Loucy (cell line): ENCODE measurements around the gene CRTC1.

Source experiments
- H2AFZ ChIP-seq: fragments of 200-600 bp; sonication (generic); 2 replicates; pipeline ENCODE4 v1.6.0; 2016; ENCODE audit warnings: antibody characterized with exemption, mild to moderate bottlenecking, low read length, moderate library complexity
- H3F3A ChIP-seq: fragments of 200-600 bp; 2 replicates; pipeline ENCODE4 v1.6.0; 2016; ENCODE audit warnings: antibody characterized with exemption, low read depth, mild to moderate bottlenecking
- H3K27me3 ChIP-seq: fragments of 200-600 bp; sonication (generic); 2 replicates; pipeline ENCODE4 v1.6.1; 2014; ENCODE audit warnings: low read length, mild to moderate bottlenecking; ENCODE audit not compliant: insufficient read depth, poor library complexity, severe bottlenecking
- H3K36me3 ChIP-seq: fragments of 200-600 bp; sonication (generic); 2 replicates; pipeline ENCODE4 v1.6.1; 2016; ENCODE audit warnings: low read length; ENCODE audit not compliant: insufficient read depth
- H3K4me1 ChIP-seq: fragments of 200-600 bp; sonication (generic); 2 replicates; pipeline ENCODE4 v1.5.1; 2014; ENCODE audit warnings: low read length, mild to moderate bottlenecking; ENCODE audit not compliant: insufficient read depth, poor library complexity, severe bottlenecking
- H3K4me2 ChIP-seq: fragments of 200-600 bp; sonication (generic); 2 replicates; pipeline ENCODE4 v1.6.0; 2014; ENCODE audit warnings: antibody characterized with exemption, low read length, low read depth, mild to moderate bottlenecking; ENCODE audit not compliant: poor library complexity, severe bottlenecking
- H3K4me3 ChIP-seq: fragments of 200-600 bp; sonication (generic); 2 replicates; pipeline ENCODE4 v1.5.1; 2014; ENCODE audit warnings: low read length, mild to moderate bottlenecking, mixed read lengths; ENCODE audit not compliant: poor library complexity, severe bottlenecking
- H3K79me2 ChIP-seq: fragments of 200-600 bp; sonication (generic); 2 replicates; pipeline ENCODE4 v1.6.1; 2014; ENCODE audit warnings: low read length; ENCODE audit not compliant: insufficient read depth
- H3K9ac ChIP-seq: fragments of 200-600 bp; sonication (generic); 2 replicates; pipeline ENCODE4 v1.6.0; 2014; ENCODE audit warnings: mild to moderate bottlenecking, low read depth, low read length, moderate library complexity; ENCODE audit not compliant: poor library complexity, severe bottlenecking
- H3K9me2 ChIP-seq: fragments of 200-600 bp; sonication (generic); replicated peaks from 2 replicates; pipeline ENCODE4 v1.6.1; 2016; ENCODE audit warnings: low read depth, low read length, mixed read lengths
- H3K9me3 ChIP-seq: fragments of 200-600 bp; sonication (generic); 2 replicates; pipeline ENCODE4 v1.6.1; 2014; ENCODE audit warnings: mild to moderate bottlenecking, antibody characterized with exemption, low read length, low read depth; ENCODE audit not compliant: insufficient read depth
- H4K20me1 ChIP-seq: fragments of 200-600 bp; sonication (generic); 2 replicates; pipeline ENCODE4 v1.6.0; 2014; ENCODE audit warnings: antibody characterized with exemption, low read length, mild to moderate bottlenecking; ENCODE audit not compliant: insufficient read depth, poor library complexity, severe bottlenecking
- CTCF ChIP-seq: fragments of 200-600 bp; sonication (generic); conservative IDR thresholded peaks from 2 replicates; pipeline ENCODE4 v1.5.1; 2014; ENCODE audit warnings: mild to moderate bottlenecking, antibody characterized with exemption, low read length
- EZH2phosphoT487 ChIP-seq: fragments of 200-600 bp; IDR thresholded peaks from 2 replicates; pipeline ENCODE4 v1.6.1; 2018; ENCODE audit warnings: antibody characterized with exemption, mild to moderate bottlenecking, moderate library complexity, borderline replicate concordance

Gene CRTC1

GRCh38 chr19:18765224-18765623 lies 81.7 kb downstream of the CRTC1 start:
- H3K79me2 ChIP-seq = no peaks in the 10 kb centered on the region
- H4K20me1 ChIP-seq = no peaks in the 10 kb centered on the region
- no peak overlapping the region for H2AFZ ChIP-seq
- no peak overlapping the region for H3K9ac ChIP-seq
- no peaks in the 10 kb centered on the region for H3K9me3 ChIP-seq
- H3K36me3 ChIP-seq = no peaks in the 10 kb centered on the region
- H3K4me2 ChIP-seq = no peak overlapping the region
- TF ChIP-seq CTCF (no peak), EZH2phosphoT487 (no peak)
- no peak overlapping the region for H3K4me3 ChIP-seq
- H3K4me1 ChIP-seq = peaks cover 10% of the 10 kb centered on the region
- no peaks in the 10 kb centered on the region for H3F3A ChIP-seq
- no peaks in the 10 kb centered on the region for H3K27me3 ChIP-seq
- H3K9me2 ChIP-seq = no peaks in the 10 kb centered on the region

GRCh38 chr19:18768046-18768771 lies 84.7 kb downstream of the CRTC1 start:
- H3K4me2 ChIP-seq = no peak overlapping the region
- no peaks in the 10 kb centered on the region for H3K27me3 ChIP-seq

GRCh38 chr19:18768997-18769891 lies 85.8 kb downstream of the CRTC1 start:
- TF ChIP-seq CTCF (no peak), EZH2phosphoT487 (no peak)
- Histone ChIP-seq H3K4me3 (no peak overlapping the region), H2AFZ (no peak overlapping the region), H3F3A (no peaks in the 10 kb centered on the region), H3K4me2 (no peak overlapping the region), H3K9me3 (no peaks in the 10 kb centered on the region), H3K36me3 (no peaks in the 10 kb centered on the region), H3K27me3 (no peaks in the 10 kb centered on the region), H3K4me1 (peaks cover 9% of the 10 kb centered on the region), H3K9ac (no peak overlapping the region), H3K79me2 (no peaks in the 10 kb centered on the region), H4K20me1 (no peaks in the 10 kb centered on the region), H3K9me2 (no peaks in the 10 kb centered on the region)

More at GRCh38 chr19:18768046-18768771, 84.7 kb downstream of the CRTC1 start:
- peaks cover 10% of the 10 kb centered on the region for H3K4me1 ChIP-seq
- no peaks in the 10 kb centered on the region for H3K9me3 ChIP-seq
- no peak overlapping the region for H2AFZ ChIP-seq
- H3K79me2 ChIP-seq = no peaks in the 10 kb centered on the region
- H4K20me1 ChIP-seq = no peaks in the 10 kb centered on the region
- no peaks in the 10 kb centered on the region for H3K9me2 ChIP-seq
- no peak overlapping the region for H3K4me3 ChIP-seq
- no peaks in the 10 kb centered on the region for H3F3A ChIP-seq
- H3K9ac ChIP-seq = no peak overlapping the region
- H3K36me3 ChIP-seq = no peaks in the 10 kb centered on the region
- TF ChIP-seq CTCF = no peak
- TF ChIP-seq EZH2phosphoT487 = no peak
